ENCODE data around the gene UBL7.

UBL7 gene

DNA sequence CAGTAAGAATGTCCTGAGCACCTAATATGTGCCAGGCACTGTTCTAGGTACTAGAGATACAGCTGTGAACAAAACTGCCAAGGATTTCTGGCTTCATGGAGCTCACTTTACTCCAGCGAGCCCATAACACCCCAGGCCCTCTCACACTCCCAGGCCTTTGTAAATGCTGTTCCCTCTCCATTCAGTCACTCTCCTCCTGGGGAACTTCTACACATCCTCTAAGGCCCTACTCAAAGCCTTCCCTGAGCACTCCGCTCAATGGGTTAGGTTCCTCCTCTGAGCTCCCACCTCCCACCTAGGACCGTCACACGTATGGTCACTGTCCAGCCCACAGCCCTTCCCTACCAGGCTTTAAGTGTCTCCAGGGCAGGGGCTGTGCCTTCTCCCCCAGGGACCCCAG, 54.4 kb downstream of the UBL7 start:
- DNase-seq = no peak

DNA sequence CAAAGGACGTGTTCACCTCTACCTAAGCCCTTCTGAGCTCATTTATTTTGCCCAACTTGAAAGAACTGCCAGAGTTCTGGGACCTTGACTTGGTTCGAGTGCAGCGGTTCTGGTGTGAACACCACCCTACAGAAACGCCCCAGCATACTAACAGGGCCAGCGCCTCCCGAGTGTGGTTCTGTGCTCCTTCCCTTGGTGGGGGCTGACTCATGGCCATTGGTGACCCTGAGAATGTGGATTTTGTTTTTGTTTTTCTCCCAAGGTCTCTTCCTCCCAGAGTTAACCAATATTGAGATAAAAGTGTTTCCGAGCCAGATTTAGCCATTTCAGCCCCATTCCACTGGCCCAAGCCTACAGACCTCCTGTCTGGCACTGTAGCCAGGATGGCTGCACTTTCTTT, 55.1 kb downstream of the UBL7 start:
- no peak for DNase-seq

DNA sequence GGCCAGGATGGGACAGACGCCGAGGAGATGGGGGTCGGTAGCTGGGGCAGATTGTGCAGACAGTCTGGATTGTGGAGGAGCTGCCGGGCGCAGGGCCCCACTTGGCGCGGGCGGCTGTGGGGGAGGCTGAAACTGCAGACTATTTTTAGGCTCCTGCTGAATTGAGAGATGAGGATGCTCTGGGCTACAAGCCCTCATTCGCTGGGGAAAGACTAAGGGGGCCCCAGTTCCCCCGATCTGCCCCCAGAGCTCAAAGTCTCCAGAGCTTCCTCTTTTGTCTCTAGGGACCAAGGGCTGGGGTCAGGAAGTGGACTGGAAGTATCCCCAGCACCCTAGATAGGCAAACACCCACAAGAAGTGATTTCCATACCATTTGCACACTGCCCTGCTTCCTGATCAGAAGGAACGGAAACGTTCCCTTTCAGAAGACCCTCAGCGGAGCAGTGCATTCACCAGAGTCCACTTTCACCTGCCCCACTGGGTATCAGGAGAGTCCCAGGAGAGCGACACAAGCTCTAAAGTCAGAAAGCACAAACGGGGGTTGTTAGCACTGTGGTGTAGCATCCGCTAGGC, 56.9 kb downstream of the UBL7 start:
- no peak for DNase-seq

DNA sequence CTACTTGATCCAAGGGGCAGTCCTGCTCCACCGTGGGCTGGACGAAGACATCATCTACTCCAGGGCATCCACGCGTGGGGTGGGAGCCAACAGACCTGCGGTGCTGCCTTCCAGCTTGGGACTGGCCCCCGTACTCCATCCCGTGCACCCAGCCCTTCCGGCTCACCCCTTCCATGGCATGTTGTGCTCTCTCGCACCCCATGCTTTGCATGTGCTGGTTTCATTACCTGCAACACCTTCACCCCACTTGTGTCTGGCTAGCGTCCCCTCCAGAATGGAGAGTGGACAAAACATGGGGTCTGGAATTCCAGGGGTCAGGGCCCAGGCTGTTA, 57.4 kb downstream of the UBL7 start:
- DNase-seq = no peak

DNA sequence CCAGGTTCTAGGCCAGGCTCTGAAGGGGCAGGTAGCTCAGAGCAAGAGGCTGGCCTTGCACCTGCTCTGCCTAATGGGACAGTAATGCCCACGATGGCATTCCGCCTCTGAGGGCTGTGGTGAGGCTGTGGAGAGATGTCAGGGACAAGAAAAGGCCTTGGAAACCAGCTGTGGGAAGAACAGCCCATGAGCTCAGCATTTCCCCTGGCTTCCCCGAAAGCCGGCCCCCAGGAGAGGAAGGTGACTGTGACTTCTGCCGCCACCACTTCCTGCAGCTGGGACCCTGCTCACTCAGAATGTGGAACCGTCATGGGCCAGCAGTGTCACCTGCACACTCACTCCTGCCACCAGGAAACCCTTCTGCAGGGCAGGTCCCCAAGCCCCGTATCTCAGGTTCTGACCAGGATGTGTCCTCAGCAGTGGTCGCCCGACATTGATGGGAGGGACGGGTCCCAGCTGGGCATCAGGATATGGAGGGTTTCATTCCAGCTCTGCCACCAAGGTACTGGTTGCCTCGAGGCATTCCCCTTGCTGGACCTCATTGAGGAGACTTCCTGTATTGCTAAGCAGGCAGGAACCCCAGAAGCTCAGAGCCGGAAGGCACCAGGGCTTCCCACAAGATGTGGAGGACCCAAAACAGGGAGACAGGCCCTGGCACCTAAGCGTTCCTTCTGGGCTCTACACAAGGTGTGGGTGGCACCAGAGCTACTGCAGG, 57.9 kb downstream of the UBL7 start:
- DNase-seq = peak; percentile 61

DNA sequence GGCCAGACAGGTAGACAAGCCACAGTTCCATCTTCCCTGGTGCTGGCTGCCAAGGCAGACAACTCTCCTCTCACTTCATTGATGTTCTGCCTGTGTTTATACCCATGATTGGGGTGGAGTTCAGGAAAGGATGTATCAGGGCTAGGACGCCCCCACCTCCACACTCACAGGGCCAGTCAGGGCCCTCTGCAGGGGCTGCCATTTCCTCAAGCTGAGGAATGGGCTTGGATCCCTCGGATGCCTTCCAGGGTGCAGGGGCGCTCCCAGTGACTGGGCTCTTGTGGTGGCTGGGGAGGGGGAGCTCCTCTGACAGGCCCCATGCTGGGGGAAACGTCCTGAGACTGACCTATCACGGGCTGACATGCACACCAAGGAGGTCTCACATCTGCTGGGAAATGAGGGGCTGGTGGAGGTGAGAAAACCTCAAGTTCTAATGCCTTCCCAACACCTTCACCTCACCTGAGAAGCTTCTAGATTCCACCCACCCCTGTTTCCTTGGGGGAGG, 58.6 kb downstream of the UBL7 start:
- no peak for DNase-seq

DNA sequence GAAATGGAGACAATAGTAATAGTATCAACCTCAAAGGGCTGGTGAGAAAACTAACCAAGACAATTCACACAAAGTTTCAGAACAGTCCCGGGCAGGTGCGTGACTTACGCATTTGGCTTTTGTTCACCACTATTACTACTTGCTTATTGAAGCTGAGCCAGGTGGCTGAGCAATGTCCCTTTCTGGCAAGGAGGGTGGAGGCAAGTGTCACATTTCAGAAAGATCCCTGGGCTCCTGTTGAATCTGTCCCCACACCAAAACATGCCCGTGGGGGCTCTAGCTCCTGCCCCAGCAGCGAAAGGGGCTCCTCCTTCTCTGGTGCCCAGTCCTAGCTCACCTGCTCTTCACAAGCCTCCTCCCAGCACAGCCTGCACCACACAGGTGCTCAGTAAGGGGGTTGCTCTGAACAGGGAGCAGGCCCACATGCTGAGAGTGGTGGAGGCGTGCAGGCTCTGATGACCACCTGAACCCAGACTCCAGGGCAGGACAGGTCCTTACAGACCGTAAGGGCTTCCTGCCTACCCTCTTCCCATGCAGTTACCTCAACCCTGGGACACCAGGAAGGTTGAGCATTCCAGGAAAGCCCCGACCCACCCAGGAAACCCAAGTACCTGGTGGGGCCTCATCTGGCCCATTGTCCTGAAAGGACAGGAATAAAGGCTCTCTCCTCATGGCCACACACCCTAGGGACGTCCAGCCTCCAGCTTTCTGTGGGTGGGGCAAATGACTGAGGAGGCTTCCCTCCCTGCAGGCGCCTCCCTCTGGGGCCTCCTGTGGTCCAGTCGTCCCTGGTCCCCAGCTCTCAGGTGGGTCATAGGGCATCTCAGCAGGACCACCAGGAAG, 59.8 kb downstream of the UBL7 start:
- DNase-seq = no peak

DNA sequence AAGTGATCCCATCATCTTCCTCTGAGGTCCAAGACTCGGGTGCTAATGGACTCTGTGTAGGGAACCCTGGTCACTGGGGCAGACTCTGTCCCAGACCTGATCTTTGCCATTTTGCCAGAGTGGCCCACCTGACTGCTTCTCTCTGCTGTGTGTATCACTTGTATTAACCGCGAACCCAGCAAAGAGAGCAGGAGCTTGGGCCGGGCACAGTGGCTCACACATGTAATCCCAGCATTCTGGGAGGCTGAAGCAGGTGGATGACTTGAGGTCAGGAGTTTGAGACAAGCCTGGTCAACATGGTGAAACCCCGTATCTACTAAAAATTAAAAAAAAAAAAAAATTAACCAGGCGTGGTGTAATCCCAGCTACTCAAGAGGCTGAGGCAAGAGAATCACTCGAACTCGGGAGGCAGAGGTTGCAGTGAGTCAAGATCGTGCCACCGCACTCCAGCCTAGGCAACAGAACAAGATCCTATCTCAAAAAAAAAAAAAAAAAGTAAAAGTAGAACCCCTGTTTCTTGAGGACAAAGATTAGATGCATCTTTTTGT, 60.6 kb downstream of the UBL7 start:
- DNase-seq = no peak

DNA sequence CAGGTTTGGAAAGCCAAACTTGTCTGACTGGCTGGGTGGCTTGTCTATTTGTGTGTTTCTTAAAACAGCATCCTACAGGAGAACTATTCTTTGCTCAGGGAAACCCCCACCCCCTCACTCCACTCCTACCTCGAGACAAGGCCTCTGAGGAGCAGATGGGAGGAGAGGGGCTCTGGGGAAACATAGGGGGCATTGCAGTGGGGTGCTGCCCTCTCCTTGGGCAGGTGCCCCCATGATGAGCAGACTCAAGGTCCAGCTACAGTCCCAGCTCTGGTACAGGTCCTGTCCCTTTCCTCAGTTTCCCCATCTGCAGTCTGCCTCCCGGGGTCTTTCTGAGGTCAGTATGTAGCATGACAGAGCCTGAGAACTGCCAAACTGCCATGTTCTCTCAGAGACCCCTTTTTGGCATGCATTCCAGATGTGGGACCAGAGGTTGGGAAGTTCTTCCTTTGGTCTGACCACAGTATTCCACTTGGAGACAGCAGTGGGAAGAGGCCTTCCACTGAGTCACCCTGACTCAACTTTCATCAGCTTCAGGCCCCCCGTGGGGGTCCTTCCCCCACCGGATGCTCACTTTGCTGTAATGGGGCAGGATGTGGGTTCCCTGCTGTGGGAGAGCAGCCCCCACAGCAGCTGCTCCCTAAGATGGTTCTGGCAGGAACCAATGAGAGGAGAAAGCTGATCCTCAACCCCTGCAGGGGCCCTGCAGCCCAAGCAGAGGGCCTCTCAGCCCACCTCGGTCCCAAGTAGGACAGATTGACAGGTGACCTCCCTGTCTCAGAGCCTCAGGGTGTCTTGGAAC, 61.2 kb downstream of the UBL7 start:
- DNase-seq = peak; percentile 36

DNA sequence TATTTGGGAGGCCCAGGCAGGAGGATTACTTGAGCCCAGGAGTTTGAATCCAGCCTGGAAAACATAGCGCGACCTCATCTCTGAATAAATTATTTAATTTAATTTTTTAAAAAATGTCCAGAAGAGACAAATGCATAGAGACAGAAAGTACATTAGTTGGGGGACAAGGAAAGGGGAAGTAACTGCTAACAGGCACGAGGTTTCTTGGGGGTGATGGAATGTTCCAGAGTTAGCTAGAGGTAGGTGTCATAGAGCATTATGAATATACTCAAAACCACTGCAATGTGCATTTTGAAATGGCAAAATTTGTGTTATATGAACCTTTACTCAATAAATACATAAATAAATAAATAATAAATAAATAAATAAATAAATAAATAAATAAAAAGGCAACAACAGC, 61.9 kb downstream of the UBL7 start:
- DNase-seq = no peak

DNA sequence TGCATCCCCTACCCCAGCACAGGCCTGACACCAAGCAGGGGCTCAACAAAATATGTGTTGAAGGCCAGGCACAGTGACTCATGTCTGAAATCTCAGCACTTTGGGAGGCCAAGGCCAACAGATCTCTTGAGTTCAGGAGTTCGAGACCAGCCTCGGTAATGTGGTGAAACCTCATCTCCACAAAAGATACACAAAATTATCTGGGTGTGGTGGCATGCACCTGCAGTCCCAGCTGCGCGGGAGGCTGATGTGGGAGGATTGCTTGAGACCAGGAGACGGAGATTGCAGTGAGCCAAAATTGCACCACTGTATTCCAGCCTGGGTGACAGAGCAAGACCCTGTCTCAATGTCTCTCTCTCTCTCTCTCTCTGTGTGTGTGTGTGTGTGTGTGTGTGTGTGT, 62.8 kb downstream of the UBL7 start:
- DNase-seq = no peak

DNA sequence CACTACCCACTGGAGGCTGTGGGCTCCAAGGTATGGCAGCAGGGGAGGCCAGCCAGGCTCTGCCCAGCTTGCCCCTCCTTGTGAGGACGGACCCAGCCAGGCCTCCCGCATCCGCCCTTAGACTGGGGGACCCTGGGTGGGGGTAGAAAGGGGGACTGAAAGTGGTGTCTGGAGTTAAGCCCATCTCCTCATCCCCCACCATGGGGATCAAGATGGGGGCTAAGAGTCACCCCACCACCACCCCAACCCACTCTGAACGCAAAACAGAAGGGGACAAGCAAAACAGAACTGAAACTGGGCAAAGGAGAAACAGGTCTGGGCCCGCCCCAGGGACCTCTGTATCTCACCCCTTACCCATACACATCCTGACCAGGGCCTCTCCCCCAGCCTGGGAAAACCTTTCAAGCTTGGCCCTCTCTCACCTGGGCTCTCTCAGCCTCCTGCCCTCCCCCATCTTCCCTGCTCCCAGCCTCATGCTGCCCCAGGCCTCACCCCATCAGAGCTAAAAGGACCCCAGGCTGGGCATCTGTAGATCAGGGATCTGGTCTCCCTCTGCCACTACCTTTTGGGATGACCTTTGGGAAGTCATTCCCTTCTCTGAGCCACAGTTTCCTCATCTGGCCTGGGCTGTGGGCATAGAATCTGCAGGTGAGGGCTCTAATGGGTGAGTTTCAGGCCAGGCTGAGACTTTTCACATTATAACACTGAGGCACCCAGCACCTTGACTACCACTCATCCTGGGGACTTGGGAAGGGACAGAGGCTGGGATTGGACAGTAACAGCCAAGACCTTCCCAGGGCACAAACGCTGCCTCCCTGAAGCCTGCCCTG, 63.5 kb downstream of the UBL7 start:
- DNase-seq = no peak

DNA sequence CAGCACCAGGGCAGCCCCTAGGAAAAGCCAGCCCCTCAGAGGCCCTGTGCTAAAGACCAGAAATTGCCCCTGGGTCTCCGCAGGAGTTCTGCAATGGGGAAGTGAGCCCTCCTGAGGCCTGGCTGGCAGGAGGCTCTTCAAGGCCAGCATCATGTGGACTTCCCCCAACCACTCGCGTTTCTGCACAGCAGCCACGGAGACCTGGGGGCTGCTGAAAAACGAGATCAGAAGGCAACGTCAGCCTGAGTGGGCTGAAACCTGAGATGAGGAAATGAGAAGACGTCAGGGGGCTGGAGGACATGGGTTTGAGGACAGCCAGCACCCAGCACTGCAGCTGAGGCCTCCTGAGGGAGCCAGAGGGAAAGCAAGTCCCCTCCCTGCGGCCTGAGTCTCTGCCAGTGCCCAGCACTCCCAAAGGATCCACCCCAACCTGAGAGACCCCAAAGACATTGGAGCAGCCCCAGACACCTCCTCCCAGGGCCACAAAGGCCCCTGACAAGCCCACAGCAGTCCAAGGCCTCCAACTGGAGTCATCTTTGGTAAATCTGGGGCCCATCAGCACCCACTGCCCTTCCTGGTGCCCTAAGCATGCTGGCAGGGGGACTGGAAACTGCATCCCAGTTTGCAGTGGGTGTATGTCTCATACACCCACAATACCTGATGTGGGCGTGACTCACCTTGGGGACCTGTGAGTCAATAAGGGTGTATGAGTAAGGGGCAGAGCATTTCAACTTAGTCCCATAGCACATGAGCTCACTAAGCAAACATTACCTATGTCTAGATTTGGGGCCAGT, 64.3 kb downstream of the UBL7 start:
- DNase-seq = no peak

DNA sequence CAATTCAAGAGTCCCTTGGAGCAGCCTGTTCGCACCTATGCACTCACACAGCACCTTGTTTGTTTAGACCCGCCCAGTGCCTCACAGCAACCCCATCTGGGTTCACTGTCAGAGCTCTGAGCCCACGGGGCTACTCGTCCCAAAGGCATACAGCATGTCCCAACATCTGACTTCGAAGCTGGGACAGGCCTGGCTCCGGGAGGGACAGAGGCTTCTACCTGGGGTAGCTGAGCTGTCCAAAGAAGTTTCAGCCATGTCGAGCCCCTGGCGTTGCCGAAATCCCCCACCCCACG, 64.9 kb downstream of the UBL7 start:
- no peak for DNase-seq

Measured in activated T-cell treated with anti-CD3 and anti-CD28 coated beads, Interleukin-2, amount 50 U/mL, for 1 hour (primary cell).